Vagina (tissue), 2 donors: ENCODE data around the gene ZNF346. TPM values are rescaled to one million over a fixed set of nuclear protein-coding genes. Genes with fewer than 3 reads are reported as not detected.
A peak's percentile ranks its signal among the peaks of the same experiment; 100 is the strongest.

Source experiments
- DNase-seq, 2 donors: peaks; one replicate each; pipeline ENCODE4 v3.0.0-alpha.2; 2017; ENCODE audit errors: extremely low spot score in 2 of 2
- H3K27ac ChIP-seq: fragments of 200-600 bp; sonication (generic); one replicate; pipeline ENCODE4 v1.5.1; 2019
- H3K27me3 ChIP-seq: fragments of 200-600 bp; sonication (generic); one replicate; pipeline ENCODE4 v1.5.1; 2019
- H3K36me3 ChIP-seq, 2 donors: fragments of 200-600 bp; sonication (generic); one replicate each; pipeline ENCODE4 v1.5.1; 2017 to 2019
- H3K4me1 ChIP-seq: fragments of 200-600 bp; sonication (generic); one replicate; pipeline ENCODE4 v1.5.1; 2019
- H3K4me3 ChIP-seq, 2 donors: fragments of 200-600 bp; sonication (generic); 1 replicate in 1 of 2; 2 replicates in 1 of 2; pipeline ENCODE4 v1.5.1; 2016 to 2019
- H3K9me3 ChIP-seq: fragments of 200-600 bp; sonication (generic); one replicate; pipeline ENCODE4 v1.5.1; 2019
- CTCF ChIP-seq, 3 experiments: fragments of 450-650 bp in 2 of 3; fragments of 200-600 bp in 1 of 3; sonication (generic) in 1 of 3; IDR thresholded peaks; one replicate each; pipeline ENCODE4 v1.5.1; 2017 to 2019; ENCODE audit warnings: antibody characterized with exemption in 3 of 3, mild to moderate bottlenecking in 2 of 3, moderate library complexity in 2 of 3
- POLR2A ChIP-seq, 2 donors: fragments of 450-650 bp; IDR thresholded peaks; one replicate each; pipeline ENCODE4 v1.6.1; 2017; ENCODE audit warnings: antibody characterized with exemption in 2 of 2, mild to moderate bottlenecking in 2 of 2, moderate library complexity in 2 of 2
- POLR2AphosphoS5 ChIP-seq, 2 donors: sonication (generic); formaldehyde crosslinking; IDR thresholded peaks; one replicate each; pipeline ENCODE4 v1.9.0; 2017; ENCODE audit warnings: antibody characterized with exemption in 2 of 2, mild to moderate bottlenecking in 2 of 2, low read depth in 1 of 2; ENCODE audit not compliant: insufficient read depth in 1 of 2
- intact Hi-C: fragments of 100-400 bp; cut with DNase I; formaldehyde crosslinking; loops from one replicate; pipeline ENCODE4 v1.15.1; 2023
- total RNA-seq: library from RNA; depleted of rRNA; stranded (reverse); fragments of >200 nt; gene quantifications from one replicate; pipeline ENCODE4 v1.2.3, GENCODE V29; 2016

ZNF346 gene
- total RNA-seq, 1 donor from 2014 or later, result 52.1 TPM

DNA sequence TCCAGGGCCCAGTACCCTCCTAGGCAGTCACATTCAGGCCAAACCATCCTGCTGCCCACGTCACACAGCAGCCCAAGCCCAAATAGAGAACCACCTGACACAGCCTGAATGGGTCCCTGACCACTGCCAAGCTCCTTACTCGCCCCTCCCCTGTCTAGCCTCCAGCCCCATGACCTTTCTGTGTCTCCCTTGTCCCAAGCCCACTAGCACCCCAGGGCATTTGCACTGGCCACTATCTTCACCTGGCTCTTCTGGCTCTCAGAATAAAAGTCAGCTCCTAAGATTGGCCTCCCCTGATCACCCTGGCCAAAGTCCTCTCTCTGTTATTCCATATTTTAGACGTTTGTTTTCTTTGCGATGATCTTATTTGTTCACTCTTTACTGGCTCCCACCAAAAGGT lies 84.7 kb downstream of the ZNF346 start:
- Histone ChIP-seq H3K36me3 (no peaks in the 10 kb centered on the region), H3K4me1 (no peaks in the 10 kb centered on the region), H3K27ac (no peak overlapping the region), H3K27me3 (no peaks in the 10 kb centered on the region), H3K9me3 (no peaks in the 10 kb centered on the region), H3K4me3 (no peak overlapping the region)
- intact Hi-C loops, result no loop called here
- no peak for TF ChIP-seq POLR2AphosphoS5 (IDR thresholded peaks at IDR 0.05; ENCODE audit: insufficient read depth in 1 of 2, low read depth in 1 of 2)
- no peak for DNase-seq

GRCh38 chr5:177109810-177110209 lies 87.3 kb downstream of the ZNF346 start:
- Histone ChIP-seq H3K4me3 (no peak overlapping the region), H3K9me3 (no peaks in the 10 kb centered on the region), H3K36me3 (no peaks in the 10 kb centered on the region), H3K27me3 (no peaks in the 10 kb centered on the region), H3K4me1 (no peaks in the 10 kb centered on the region), H3K27ac (no peak overlapping the region)
- DNase-seq, result no peak
- intact Hi-C loops, result loop anchor here (10.0 kb wide), 1 partner anchor 195 kb away; the partner anchor contains the start of genes PRELID1 and RAB24
- TF ChIP-seq POLR2A (IDR thresholded peaks at IDR 0.05) (no peak), CTCF (IDR thresholded peaks at IDR 0.05) (no peak)

- H3K4me3 ChIP-seq, result no peak overlapping the region
- H3K27ac ChIP-seq, result no peak overlapping the region
- intact Hi-C loops, result loop anchor here (10.0 kb wide), 1 partner anchor 193 kb away; the partner anchor contains the start of genes PRELID1 and RAB24
- DNase-seq, result no peak
- H3K27me3 ChIP-seq, result no peaks in the 10 kb centered on the region
- TF ChIP-seq CTCF (IDR thresholded peaks at IDR 0.05) (peak; percentile 82 to 93 (median 86)), POLR2AphosphoS5 (IDR thresholded peaks at IDR 0.05; ENCODE audit: insufficient read depth in 1 of 2, low read depth in 1 of 2) (no peak), POLR2A (IDR thresholded peaks at IDR 0.05) (no peak)
- H3K4me1 ChIP-seq, result peaks cover 6% of the 10 kb centered on the region
- H3K36me3 ChIP-seq, result no peaks in the 10 kb centered on the region
- H3K9me3 ChIP-seq, result no peaks in the 10 kb centered on the region
Observed at GRCh38 chr5:177111720-177112394, 89.4 kb downstream of the ZNF346 start.

GRCh38 chr5:177112589-177113220 lies 90.2 kb downstream of the ZNF346 start:
- Histone ChIP-seq H3K27me3 (no peaks in the 10 kb centered on the region), H3K4me1 (peaks cover 12% of the 10 kb centered on the region), H3K9me3 (no peaks in the 10 kb centered on the region), H3K27ac (no peak overlapping the region), H3K4me3 (no peak overlapping the region), H3K36me3 (no peaks in the 10 kb centered on the region)
- intact Hi-C loops, result loop anchor here (10.0 kb wide), 1 partner anchor 192 kb away; the partner anchor contains the start of genes PRELID1 and RAB24
- no peak for DNase-seq
- TF ChIP-seq POLR2AphosphoS5 (IDR thresholded peaks at IDR 0.05; ENCODE audit: insufficient read depth in 1 of 2, low read depth in 1 of 2), result no peak
- no peak for TF ChIP-seq CTCF (IDR thresholded peaks at IDR 0.05)
- TF ChIP-seq POLR2A (IDR thresholded peaks at IDR 0.05), result no peak

GRCh38 chr5:177113566-177114424 lies 91.3 kb downstream of the ZNF346 start:
- DNase-seq, result no peak
- no peak overlapping the region for H3K27ac ChIP-seq

More at GRCh38 chr5:177113566-177114424, 91.3 kb downstream of the ZNF346 start:
- TF ChIP-seq POLR2A (IDR thresholded peaks at IDR 0.05), result no peak
- peak; percentile 83 to 96 (median 86) for TF ChIP-seq CTCF (IDR thresholded peaks at IDR 0.05)
- TF ChIP-seq POLR2AphosphoS5 (IDR thresholded peaks at IDR 0.05; ENCODE audit: insufficient read depth in 1 of 2, low read depth in 1 of 2), result peak in 1 of 2 donors; percentile 60
- H3K4me3 ChIP-seq, result no peak overlapping the region
- intact Hi-C loops, result loop anchor here (10.0 kb wide), 1 partner anchor 191 kb away; the partner anchor contains the start of genes PRELID1 and RAB24
- no peaks in the 10 kb centered on the region for H3K27me3 ChIP-seq
- no peaks in the 10 kb centered on the region for H3K9me3 ChIP-seq
- no peaks in the 10 kb centered on the region for H3K36me3 ChIP-seq
- peaks cover 12% of the 10 kb centered on the region for H3K4me1 ChIP-seq
